HepG2 (cell line): ENCODE results near the gene HDLBP. TPM values are rescaled to one million over a fixed set of nuclear protein-coding genes. Genes with fewer than 3 reads are reported as not detected.
A peak's percentile ranks its signal among the peaks of the same experiment; 100 is the strongest.

ENCODE experiments used
- GATAD1 ChIP-seq: IDR thresholded peaks from 2 replicates; pipeline ENCODE4 v1.6.1; 2016; ENCODE audit warnings: missing genetic modification reagents, missing compliant biosample characterization
- MBD4 ChIP-seq: IDR thresholded peaks from 2 replicates; pipeline ENCODE4 v1.6.1; 2012; ENCODE audit warnings: low read length, inconsistent platforms, borderline replicate concordance
- MIER3 ChIP-seq: IDR thresholded peaks from 2 replicates; pipeline ENCODE4 v1.6.1; 2016; ENCODE audit warnings: missing compliant biosample characterization, borderline replicate concordance
- SIX4 ChIP-seq: sonication (generic); formaldehyde crosslinking; IDR thresholded peaks from 2 replicates; pipeline ENCODE4 v1.4.0; 2020; ENCODE audit warnings: missing genetic modification reagents
- SP5 ChIP-seq: IDR thresholded peaks from 2 replicates; pipeline ENCODE4 v1.6.1; 2016; ENCODE audit warnings: low read depth, borderline replicate concordance
- TGIF2 ChIP-seq: IDR thresholded peaks from 2 replicates; pipeline ENCODE4 v1.6.1; 2016; ENCODE audit warnings: control low read depth, missing compliant biosample characterization
- ZNF30 ChIP-seq: sonication (generic); formaldehyde crosslinking; IDR thresholded peaks from 2 replicates; pipeline ENCODE4 v1.5.0; 2020; ENCODE audit warnings: mild to moderate bottlenecking, missing genetic modification reagents
- ZNF468 ChIP-seq: sonication (generic); formaldehyde crosslinking; IDR thresholded peaks from 2 replicates; pipeline ENCODE4 v1.8.0; 2022; ENCODE audit warnings: mild to moderate bottlenecking, moderate library complexity, missing genetic modification reagents
- ZNF546 ChIP-seq: sonication (generic); formaldehyde crosslinking; conservative IDR thresholded peaks from 2 replicates; pipeline ENCODE4 v1.8.1; 2023; ENCODE audit warnings: mild to moderate bottlenecking, missing genetic modification reagents
- ZNF772 ChIP-seq: sonication (generic); formaldehyde crosslinking; IDR thresholded peaks from 2 replicates; pipeline ENCODE4 v1.5.0; 2020; ENCODE audit warnings: mild to moderate bottlenecking, missing genetic modification reagents
- polyA plus RNA-seq, 8 experiments: library from polyadenylated mRNA; depleted of rRNA in 3 of 8; stranded (reverse) in 7 of 8; unstranded in 1 of 8; fragments of >200 nt; fragmentation: Illumina TruSeq in 4 of 8; extraction: Trizol in 4 of 8; gene quantifications; 2 replicates each; pipeline versions ENCODE4 v1.2.1 to v1.2.3, GENCODE V29; 2011 to 2016; ENCODE audit warnings: low read depth in 4 of 8, missing spikeins in 1 of 8, mixed read lengths in 1 of 8; ENCODE audit not compliant: insufficient read depth in 1 of 8
- total RNA-seq, 5 experiments: library from RNA; depleted of rRNA; stranded (reverse); fragments of >200 nt; fragmentation: Illumina TruSeq; extraction: Trizol; gene quantifications; 2 replicates each; pipeline ENCODE4 v1.2.3, GENCODE V29; 2016; ENCODE audit warnings: low read depth in 1 of 5
- TF ChIP-seq, protein P1 (sequence below): sonication (generic); formaldehyde crosslinking; IDR thresholded peaks from 2 replicates; pipeline ENCODE4 v1.8.1; 2022; ENCODE audit warnings: mild to moderate bottlenecking, missing genetic modification reagents
- TF ChIP-seq, protein P2 (sequence below): sonication (generic); formaldehyde crosslinking; IDR thresholded peaks from 2 replicates; pipeline ENCODE4 v1.8.0; 2022; ENCODE audit warnings: missing genetic modification reagents, mild to moderate bottlenecking, borderline replicate concordance
- TF ChIP-seq, protein P3 (sequence below), 2 experiments: sonication (generic) in 1 of 2; formaldehyde crosslinking in 1 of 2; IDR thresholded peaks; 2 replicates each; pipeline versions ENCODE4 v1.4.0 to v1.6.1; 2018 to 2020; ENCODE audit warnings: missing genetic modification reagents in 2 of 2, borderline replicate concordance in 1 of 2, low read depth in 1 of 2, mild to moderate bottlenecking in 1 of 2, missing biosample characterization in 1 of 2
- TF ChIP-seq, protein P4 (sequence below): sonication (generic); formaldehyde crosslinking; IDR thresholded peaks from 2 replicates; pipeline ENCODE4 v1.4.0; 2020; ENCODE audit warnings: missing genetic modification reagents
- TF ChIP-seq, protein P5 (sequence below): IDR thresholded peaks from 2 replicates; pipeline ENCODE4 v1.4.0; 2020; ENCODE audit warnings: mild to moderate bottlenecking, missing genetic modification reagents
- TF ChIP-seq, protein P6 (sequence below): sonication (generic); formaldehyde crosslinking; IDR thresholded peaks from 2 replicates; pipeline ENCODE4 v1.4.0; 2020; ENCODE audit warnings: missing genetic modification reagents

The HDLBP gene
- total and polyA plus RNA-seq, 2 of the 13 experiments (the other 11 are each of a cell fraction or from before 2014, with no cell fraction given) = 464 to 707 TPM

DNA sequence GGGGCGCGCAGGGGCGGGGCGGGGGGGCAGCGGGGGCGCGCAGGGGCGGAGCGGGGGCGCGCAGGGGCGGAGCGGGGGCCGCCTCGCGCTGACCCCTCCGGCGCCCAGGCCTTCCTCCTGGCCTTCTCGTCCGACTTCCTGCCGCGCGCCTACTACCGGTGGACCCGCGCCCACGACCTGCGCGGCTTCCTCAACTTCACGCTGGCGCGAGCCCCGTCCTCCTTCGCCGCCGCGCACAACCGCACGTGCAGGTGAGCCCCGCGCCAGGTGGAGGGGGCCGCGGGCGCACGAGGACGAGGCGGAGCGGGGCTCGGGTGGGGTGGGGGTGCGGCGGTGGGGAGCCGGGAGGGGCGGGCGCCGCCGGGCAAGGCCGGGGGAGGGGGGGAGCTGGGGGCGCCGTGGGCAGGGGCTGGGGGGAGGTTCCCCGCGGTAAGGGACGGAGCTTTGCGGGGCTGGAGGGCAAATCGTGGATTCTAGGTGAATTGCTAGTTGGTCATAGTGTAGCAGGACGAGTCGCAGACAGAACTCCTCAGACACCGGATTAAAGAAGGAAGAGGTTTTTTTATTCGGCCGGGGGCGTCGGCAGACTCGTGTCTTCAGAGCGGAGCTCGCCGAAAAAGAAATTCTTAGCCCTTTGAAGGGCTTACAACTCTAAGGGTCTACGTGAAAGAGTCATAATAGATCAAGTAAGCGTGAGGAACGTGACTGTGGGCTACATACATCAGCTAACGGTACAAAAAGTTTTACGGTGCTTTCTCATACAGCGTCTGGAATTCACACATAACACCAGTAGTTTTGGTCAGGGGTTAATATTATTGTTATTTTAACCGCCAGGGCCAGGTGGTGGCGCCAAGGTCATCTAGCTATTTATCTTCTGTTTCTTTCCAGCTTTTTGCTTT lies 97.1 kb downstream of the HDLBP start (continued):
- TF ChIP-seq, protein P1, sequence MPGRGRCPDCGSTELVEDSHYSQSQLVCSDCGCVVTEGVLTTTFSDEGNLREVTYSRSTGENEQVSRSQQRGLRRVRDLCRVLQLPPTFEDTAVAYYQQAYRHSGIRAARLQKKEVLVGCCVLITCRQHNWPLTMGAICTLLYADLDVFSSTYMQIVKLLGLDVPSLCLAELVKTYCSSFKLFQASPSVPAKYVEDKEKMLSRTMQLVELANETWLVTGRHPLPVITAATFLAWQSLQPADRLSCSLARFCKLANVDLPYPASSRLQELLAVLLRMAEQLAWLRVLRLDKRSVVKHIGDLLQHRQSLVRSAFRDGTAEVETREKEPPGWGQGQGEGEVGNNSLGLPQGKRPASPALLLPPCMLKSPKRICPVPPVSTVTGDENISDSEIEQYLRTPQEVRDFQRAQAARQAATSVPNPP (CRISPR knock-in tag) = peak; percentile 53; the same call in 1 of the 2 replicates
- peak; percentile 81; the same call in 1 of the 2 replicates for TF ChIP-seq ZNF546 (CRISPR knock-in tag)
- TF ChIP-seq TGIF2 = peak; percentile 73; the same call in 1 of the 2 replicates
- TF ChIP-seq, protein P2, sequence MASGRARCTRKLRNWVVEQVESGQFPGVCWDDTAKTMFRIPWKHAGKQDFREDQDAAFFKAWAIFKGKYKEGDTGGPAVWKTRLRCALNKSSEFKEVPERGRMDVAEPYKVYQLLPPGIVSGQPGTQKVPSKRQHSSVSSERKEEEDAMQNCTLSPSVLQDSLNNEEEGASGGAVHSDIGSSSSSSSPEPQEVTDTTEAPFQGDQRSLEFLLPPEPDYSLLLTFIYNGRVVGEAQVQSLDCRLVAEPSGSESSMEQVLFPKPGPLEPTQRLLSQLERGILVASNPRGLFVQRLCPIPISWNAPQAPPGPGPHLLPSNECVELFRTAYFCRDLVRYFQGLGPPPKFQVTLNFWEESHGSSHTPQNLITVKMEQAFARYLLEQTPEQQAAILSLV = peak; percentile 58
- TF ChIP-seq, protein P3, sequence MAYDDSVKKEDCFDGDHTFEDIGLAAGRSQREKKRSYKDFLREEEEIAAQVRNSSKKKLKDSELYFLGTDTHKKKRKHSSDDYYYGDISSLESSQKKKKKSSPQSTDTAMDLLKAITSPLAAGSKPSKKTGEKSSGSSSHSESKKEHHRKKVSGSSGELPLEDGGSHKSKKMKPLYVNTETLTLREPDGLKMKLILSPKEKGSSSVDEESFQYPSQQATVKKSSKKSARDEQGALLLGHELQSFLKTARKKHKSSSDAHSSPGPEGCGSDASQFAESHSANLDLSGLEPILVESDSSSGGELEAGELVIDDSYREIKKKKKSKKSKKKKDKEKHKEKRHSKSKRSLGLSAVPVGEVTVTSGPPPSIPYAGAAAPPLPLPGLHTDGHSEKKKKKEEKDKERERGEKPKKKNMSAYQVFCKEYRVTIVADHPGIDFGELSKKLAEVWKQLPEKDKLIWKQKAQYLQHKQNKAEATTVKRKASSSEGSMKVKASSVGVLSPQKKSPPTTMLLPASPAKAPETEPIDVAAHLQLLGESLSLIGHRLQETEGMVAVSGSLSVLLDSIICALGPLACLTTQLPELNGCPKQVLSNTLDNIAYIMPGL (CRISPR knock-in tag; IDR thresholded peaks at IDR 0.05; ENCODE audit: borderline replicate concordance in 1 of 2, low read depth in 1 of 2) = peak; percentile 28 to 45
- TF ChIP-seq MBD4 = no peak
- peak; percentile 94 for TF ChIP-seq ZNF30 (CRISPR knock-in tag)
- TF ChIP-seq SIX4 (CRISPR knock-in tag) = no peak; the same call in 1 of the 2 replicates
- TF ChIP-seq, protein P4, sequence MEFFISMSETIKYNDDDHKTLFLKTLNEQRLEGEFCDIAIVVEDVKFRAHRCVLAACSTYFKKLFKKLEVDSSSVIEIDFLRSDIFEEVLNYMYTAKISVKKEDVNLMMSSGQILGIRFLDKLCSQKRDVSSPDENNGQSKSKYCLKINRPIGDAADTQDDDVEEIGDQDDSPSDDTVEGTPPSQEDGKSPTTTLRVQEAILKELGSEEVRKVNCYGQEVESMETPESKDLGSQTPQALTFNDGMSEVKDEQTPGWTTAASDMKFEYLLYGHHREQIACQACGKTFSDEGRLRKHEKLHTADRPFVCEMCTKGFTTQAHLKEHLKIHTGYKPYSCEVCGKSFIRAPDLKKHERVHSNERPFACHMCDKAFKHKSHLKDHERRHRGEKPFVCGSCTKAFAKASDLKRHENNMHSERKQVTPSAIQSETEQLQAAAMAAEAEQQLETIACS = peak; percentile 84
- peak; percentile 84 for TF ChIP-seq SP5
- 0 out of 2 replicates have a peak, but pooled peaks have one; percentile 1 for TF ChIP-seq MIER3 (CRISPR knock-in tag)
- TF ChIP-seq GATAD1 (CRISPR knock-in tag) = 0 out of 2 replicates have a peak, but pooled peaks have one; percentile 32
- TF ChIP-seq ZNF468 (CRISPR knock-in tag) = peak; percentile 89; the same call in 1 of the 2 replicates
- TF ChIP-seq ZNF772 (CRISPR knock-in tag) = peak; percentile 21; the same call in 1 of the 2 replicates
- TF ChIP-seq, protein P5, sequence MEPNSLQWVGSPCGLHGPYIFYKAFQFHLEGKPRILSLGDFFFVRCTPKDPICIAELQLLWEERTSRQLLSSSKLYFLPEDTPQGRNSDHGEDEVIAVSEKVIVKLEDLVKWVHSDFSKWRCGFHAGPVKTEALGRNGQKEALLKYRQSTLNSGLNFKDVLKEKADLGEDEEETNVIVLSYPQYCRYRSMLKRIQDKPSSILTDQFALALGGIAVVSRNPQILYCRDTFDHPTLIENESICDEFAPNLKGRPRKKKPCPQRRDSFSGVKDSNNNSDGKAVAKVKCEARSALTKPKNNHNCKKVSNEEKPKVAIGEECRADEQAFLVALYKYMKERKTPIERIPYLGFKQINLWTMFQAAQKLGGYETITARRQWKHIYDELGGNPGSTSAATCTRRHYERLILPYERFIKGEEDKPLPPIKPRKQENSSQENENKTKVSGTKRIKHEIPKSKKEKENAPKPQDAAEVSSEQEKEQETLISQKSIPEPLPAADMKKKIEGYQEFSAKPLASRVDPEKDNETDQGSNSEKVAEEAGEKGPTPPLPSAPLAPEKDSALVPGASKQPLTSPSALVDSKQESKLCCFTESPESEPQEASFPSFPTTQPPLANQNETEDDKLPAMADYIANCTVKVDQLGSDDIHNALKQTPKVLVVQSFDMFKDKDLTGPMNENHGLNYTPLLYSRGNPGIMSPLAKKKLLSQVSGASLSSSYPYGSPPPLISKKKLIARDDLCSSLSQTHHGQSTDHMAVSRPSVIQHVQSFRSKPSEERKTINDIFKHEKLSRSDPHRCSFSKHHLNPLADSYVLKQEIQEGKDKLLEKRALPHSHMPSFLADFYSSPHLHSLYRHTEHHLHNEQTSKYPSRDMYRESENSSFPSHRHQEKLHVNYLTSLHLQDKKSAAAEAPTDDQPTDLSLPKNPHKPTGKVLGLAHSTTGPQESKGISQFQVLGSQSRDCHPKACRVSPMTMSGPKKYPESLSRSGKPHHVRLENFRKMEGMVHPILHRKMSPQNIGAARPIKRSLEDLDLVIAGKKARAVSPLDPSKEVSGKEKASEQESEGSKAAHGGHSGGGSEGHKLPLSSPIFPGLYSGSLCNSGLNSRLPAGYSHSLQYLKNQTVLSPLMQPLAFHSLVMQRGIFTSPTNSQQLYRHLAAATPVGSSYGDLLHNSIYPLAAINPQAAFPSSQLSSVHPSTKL = peak; percentile 23; the same call in 1 of the 2 replicates
- TF ChIP-seq, protein P6, sequence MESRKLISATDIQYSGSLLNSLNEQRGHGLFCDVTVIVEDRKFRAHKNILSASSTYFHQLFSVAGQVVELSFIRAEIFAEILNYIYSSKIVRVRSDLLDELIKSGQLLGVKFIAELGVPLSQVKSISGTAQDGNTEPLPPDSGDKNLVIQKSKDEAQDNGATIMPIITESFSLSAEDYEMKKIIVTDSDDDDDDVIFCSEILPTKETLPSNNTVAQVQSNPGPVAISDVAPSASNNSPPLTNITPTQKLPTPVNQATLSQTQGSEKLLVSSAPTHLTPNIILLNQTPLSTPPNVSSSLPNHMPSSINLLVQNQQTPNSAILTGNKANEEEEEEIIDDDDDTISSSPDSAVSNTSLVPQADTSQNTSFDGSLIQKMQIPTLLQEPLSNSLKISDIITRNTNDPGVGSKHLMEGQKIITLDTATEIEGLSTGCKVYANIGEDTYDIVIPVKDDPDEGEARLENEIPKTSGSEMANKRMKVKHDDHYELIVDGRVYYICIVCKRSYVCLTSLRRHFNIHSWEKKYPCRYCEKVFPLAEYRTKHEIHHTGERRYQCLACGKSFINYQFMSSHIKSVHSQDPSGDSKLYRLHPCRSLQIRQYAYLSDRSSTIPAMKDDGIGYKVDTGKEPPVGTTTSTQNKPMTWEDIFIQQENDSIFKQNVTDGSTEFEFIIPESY = peak; percentile 61; the same call in 1 of the 2 replicates
